OCI-LY3 (cell line): ENCODE results near the gene MPC1.

ENCODE experiments used
- H2AFZ ChIP-seq: fragments of 200-600, 300-600 bp; shearing (Covaris generic); 2 replicates; pipeline ENCODE4 v1.6.0; 2014; ENCODE audit warnings: antibody characterized with exemption, low read depth, low read length
- H3K27ac ChIP-seq: fragments of 200-600, 300-600 bp; sonication (generic); 2 replicates; pipeline ENCODE4 v1.5.1; 2014; ENCODE audit warnings: mild to moderate bottlenecking, low read length, moderate library complexity, mixed read lengths
- H3K27me3 ChIP-seq: fragments of 200-600, 300-600 bp; sonication (generic); 2 replicates; pipeline ENCODE4 v1.6.1; 2014; ENCODE audit warnings: low read depth, low read length, mixed read lengths
- H3K36me3 ChIP-seq: fragments of 200-600, 300-600 bp; sonication (generic); replicated peaks from 2 replicates; pipeline ENCODE3; 2014; ENCODE audit warnings: low read depth, low read length, mixed read lengths
- H3K4me1 ChIP-seq: fragments of 300-600, 200-600 bp; sonication (generic); 2 replicates; pipeline ENCODE4 v1.6.1; 2014; ENCODE audit warnings: low read length, mixed read lengths
- H3K4me2 ChIP-seq: fragments of 200-600, 300-600 bp; sonication (generic); 2 replicates; pipeline ENCODE4 v1.6.1; 2014; ENCODE audit warnings: low read length, mixed read lengths
- H3K4me3 ChIP-seq: fragments of 300-600, 200-600 bp; sonication (generic); 2 replicates; pipeline ENCODE4 v1.5.1; 2014; ENCODE audit warnings: antibody characterized with exemption, mild to moderate bottlenecking, low read length, moderate library complexity
- H3K79me2 ChIP-seq: fragments of 300-600, 200-600 bp; shearing (Covaris generic); 2 replicates; pipeline ENCODE4 v1.6.1; 2014; ENCODE audit warnings: mild to moderate bottlenecking, low read length, mixed read lengths
- H3K9ac ChIP-seq: fragments of 300-600, 200-600 bp; shearing (Covaris generic); 2 replicates; pipeline ENCODE4 v1.6.0; 2014; ENCODE audit warnings: mild to moderate bottlenecking, low read length, moderate library complexity
- H3K9me3 ChIP-seq: fragments of 200-600, 300-600 bp; shearing (Covaris generic); 2 replicates; pipeline ENCODE4 v1.6.1; 2014; ENCODE audit warnings: low read length, mixed read lengths; ENCODE audit not compliant: insufficient read depth
- H4K20me1 ChIP-seq: fragments of 200-600, 300-600 bp; sonication (generic); 2 replicates; pipeline ENCODE4 v1.6.1; 2016; ENCODE audit warnings: low read length, mixed read lengths; ENCODE audit not compliant: insufficient read depth
- CTCF ChIP-seq: fragments of 200-600, 300-600 bp; sonication (generic); IDR thresholded peaks from 2 replicates; pipeline ENCODE4 v1.5.1; 2014; ENCODE audit warnings: antibody characterized with exemption, low read length, low read depth
- EZH2phosphoT487 ChIP-seq: fragments of 200-600 bp; shearing (Covaris generic); IDR thresholded peaks from 2 replicates; pipeline ENCODE4 v1.6.1; 2018; ENCODE audit warnings: antibody characterized with exemption, mixed run types, low read depth

MPC1 gene

GRCh38 chr6:166419286-166419685 is 36.5 kb upstream of the MPC1 start:
- no peaks in the 10 kb centered on the region for H3K27me3 ChIP-seq
- no peak overlapping the region for H3K4me3 ChIP-seq
- no peak for TF ChIP-seq EZH2phosphoT487
- TF ChIP-seq CTCF: no peak
- no peaks in the 10 kb centered on the region for H3K36me3 ChIP-seq
- H3K9me3 ChIP-seq: no peaks in the 10 kb centered on the region
- no peak overlapping the region for H3K9ac ChIP-seq
- H4K20me1 ChIP-seq: no peaks in the 10 kb centered on the region
- H3K4me2 ChIP-seq: no peak overlapping the region
- no peaks in the 10 kb centered on the region for H3K79me2 ChIP-seq
- H3K27ac ChIP-seq: no peak overlapping the region
- H3K4me1 ChIP-seq: peaks cover 8% of the 10 kb centered on the region; the same call in 1 of the 2 replicates
- H2AFZ ChIP-seq: no peak overlapping the region

DNA sequence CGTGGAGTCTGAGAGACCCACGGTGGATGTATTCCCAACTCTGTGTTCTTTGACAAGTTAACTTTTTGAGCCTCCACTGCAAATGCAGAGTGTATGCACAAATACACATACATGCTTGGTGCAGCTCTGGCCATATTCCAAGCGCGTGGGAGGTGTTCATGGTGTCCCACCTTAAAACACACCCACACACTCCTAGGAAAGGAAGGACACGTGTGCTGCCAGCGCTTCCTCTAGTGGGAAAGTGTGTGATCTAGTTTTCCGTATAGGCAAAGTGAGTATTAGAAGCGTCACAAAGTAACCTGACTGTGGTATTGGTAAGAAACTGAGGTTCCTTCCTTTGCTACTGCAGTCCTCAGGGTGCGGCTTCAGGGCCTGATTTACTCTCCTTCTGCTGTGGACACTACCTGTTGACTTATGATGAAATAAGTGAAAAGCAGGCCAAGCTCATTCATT is 36.0 kb upstream of the MPC1 start:
- no peak overlapping the region for H3K9ac ChIP-seq
- H3K79me2 ChIP-seq: no peaks in the 10 kb centered on the region
- H3K36me3 ChIP-seq: no peaks in the 10 kb centered on the region

DNA sequence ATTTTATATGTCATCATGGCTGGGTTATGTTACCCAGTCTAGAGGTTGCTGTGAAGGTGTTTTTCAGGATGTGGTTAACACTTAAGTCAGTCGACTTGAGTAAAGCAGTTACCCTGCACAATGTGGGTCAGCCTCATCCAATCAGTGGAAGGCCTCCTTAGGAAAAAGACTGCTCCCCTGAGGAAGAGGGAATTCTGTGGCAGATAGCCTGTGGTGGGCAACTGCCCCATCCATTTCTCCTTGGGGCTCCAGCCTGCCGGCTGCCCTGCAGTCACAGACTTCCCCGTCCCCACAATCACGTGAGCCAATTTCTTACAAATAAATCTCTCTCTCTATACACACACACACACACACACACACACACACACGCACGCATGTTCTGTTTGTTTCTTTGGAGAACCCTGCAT is 34.5 kb upstream of the MPC1 start:
- Histone ChIP-seq H3K9me3 (no peaks in the 10 kb centered on the region), H3K4me3 (no peak overlapping the region), H2AFZ (no peak overlapping the region), H3K79me2 (no peaks in the 10 kb centered on the region), H3K27me3 (no peaks in the 10 kb centered on the region), H4K20me1 (no peaks in the 10 kb centered on the region), H3K27ac (no peak overlapping the region), H3K4me2 (no peak overlapping the region), H3K4me1 (peaks cover 8% of the 10 kb centered on the region; the same call in 1 of the 2 replicates), H3K36me3 (no peaks in the 10 kb centered on the region), H3K9ac (no peak overlapping the region)
- TF ChIP-seq EZH2phosphoT487 (no peak), CTCF (no peak)

More for the DNA sequence above, 36.0 kb upstream of the MPC1 start:
- Histone ChIP-seq H3K4me2 (no peak overlapping the region), H3K4me3 (no peak overlapping the region), H3K4me1 (peaks cover 8% of the 10 kb centered on the region; the same call in 1 of the 2 replicates), H2AFZ (no peak overlapping the region), H3K27ac (no peak overlapping the region), H3K9me3 (no peaks in the 10 kb centered on the region), H4K20me1 (no peaks in the 10 kb centered on the region), H3K27me3 (no peaks in the 10 kb centered on the region)
- TF ChIP-seq CTCF (no peak), EZH2phosphoT487 (no peak)

- H3K27me3 ChIP-seq: no peaks in the 10 kb centered on the region
- no peaks in the 10 kb centered on the region for H3K36me3 ChIP-seq
- no peak overlapping the region for H3K4me3 ChIP-seq
- no peaks in the 10 kb centered on the region for H3K9me3 ChIP-seq
- no peak overlapping the region for H3K9ac ChIP-seq
- H4K20me1 ChIP-seq: no peaks in the 10 kb centered on the region
- no peak overlapping the region for H3K4me2 ChIP-seq
- TF ChIP-seq CTCF: no peak
- TF ChIP-seq EZH2phosphoT487: no peak
- no peak overlapping the region for H3K27ac ChIP-seq
- H2AFZ ChIP-seq: no peak overlapping the region
- peaks cover 8% of the 10 kb centered on the region; the same call in 1 of the 2 replicates for H3K4me1 ChIP-seq
- no peaks in the 10 kb centered on the region for H3K79me2 ChIP-seq
Observed at GRCh38 chr6:166415833-166416347, 33.1 kb upstream of the MPC1 start.
